ENCODE measurements around the gene ANAPC10.

- TF ChIP-seq POLR2A (IDR thresholded peaks at IDR 0.05; ENCODE audit: low read depth, low read length) (no peak), CTCF (conservative IDR thresholded peaks at IDR 0.05; ENCODE audit: low read depth, low read length) (no peak), SMC3 (IDR thresholded peaks at IDR 0.05; ENCODE audit: low read depth, low read length) (no peak)
These were observed 22.1 kb downstream of the ANAPC10 start for GRCh38 chr4:145075742-145076468.

Data from IMR-90 (cell line).